GM18511 (cell line): ENCODE data around the gene CEP112.
"Not testable (repeated sequence)": the region's sequence is repeated elsewhere in the genome, so short reads cannot be mapped to it uniquely, and the experiment has no call there.

ENCODE experiments used
- ATAC-seq: cut with Tn5 transposase; IDR thresholded peaks from one replicate; pipeline ENCODE4 v1.9.1; 2021; ENCODE audit warnings: mild to moderate bottlenecking, moderate library complexity; ENCODE audit not compliant: unreplicated experiment

Gene CEP112

GRCh38 chr17:65745241-65745640 lies 446.7 kb downstream of the CEP112 start:
- ATAC-seq, result no peak

DNA sequence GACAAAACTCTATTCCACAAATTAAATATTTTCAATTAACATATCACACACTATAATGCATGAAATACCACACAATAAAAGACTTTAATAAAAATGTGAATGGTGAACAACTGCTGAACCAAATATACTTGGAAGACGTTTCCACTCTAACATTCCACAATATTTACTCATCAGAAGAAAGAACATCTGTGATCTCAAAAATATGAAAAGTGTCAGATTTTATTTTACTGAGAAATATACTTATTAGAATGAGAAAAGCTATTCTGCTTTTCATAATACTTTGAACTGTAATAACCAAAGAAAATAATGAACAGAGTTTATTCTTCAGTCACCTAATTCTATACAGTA lies 448.7 kb downstream of the CEP112 start:
- no peak for ATAC-seq

GRCh38 chr17:65742403-65743307 lies 449.3 kb downstream of the CEP112 start:
- ATAC-seq, result no peak

DNA sequence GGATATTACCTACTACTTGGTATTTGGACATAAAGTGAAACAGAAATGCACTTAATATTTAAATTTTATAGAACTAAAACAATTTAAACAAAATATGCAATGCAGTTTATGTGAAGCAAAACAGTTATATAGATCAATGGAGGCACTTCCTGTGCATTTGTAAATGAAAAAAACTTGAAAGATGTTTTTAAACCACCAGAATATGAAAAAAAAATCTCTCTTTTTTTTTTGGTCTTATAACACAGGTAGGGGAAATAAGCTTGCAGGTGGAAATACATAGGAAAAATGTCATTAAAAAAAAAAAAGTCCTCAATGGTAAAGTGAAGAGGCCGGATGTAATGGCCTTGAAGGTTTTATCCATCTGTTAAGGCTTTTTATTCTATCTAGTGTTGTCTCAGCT lies 450.2 kb downstream of the CEP112 start:
- no peak for ATAC-seq

GRCh38 chr17:65739034-65739433 lies 452.9 kb downstream of the CEP112 start:
- ATAC-seq, result no peak

GRCh38 chr17:65737451-65737850 lies 454.5 kb downstream of the CEP112 start:
- no peak for ATAC-seq

DNA sequence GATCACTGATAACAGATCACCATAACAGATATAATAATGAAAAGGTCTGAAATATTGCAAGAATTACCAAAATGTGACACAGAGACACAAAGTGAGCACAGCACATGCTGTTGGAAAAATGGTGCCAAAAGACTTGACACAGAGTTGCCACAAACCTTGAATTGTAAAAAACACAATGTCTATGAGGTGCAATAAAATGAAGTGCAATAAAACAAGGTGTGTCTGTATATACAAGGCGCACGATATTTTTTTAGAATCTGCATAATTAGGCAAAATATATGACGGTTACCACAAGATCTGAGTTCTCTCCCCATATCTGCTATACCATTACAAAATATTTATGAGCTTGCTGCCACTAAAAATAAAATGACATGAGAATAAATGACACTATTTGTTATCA lies 458.6 kb downstream of the CEP112 start:
- no peak for ATAC-seq

- ATAC-seq, result not testable (repeated sequence)
These were observed 459.3 kb downstream of the CEP112 start for GRCh38 chr17:65732667-65733066.

DNA sequence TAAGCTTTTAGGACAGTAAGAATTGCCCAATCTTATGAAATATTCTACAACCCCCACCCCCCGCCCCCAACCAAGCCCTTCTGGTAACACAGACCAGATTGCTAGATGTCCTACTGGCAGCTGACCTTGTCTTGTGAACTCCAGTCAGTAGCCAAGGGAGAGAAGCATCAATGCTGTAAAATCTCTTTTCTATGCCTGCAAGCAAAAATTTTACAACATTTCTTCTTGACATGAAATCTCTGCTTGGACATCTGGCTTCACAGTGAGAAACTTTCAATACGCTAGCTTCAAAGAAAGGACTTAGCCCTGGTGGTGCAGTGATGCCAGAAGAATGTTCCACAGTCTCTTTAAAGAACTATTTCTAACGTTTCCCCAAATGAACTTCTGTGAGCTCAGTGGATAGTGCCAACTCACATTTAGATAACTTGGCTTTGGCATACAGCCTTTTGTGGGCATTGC lies 461.2 kb downstream of the CEP112 start:
- no peak for ATAC-seq

- ATAC-seq, result no peak
These were observed 462.7 kb downstream of the CEP112 start for GRCh38 chr17:65729207-65729606.

DNA sequence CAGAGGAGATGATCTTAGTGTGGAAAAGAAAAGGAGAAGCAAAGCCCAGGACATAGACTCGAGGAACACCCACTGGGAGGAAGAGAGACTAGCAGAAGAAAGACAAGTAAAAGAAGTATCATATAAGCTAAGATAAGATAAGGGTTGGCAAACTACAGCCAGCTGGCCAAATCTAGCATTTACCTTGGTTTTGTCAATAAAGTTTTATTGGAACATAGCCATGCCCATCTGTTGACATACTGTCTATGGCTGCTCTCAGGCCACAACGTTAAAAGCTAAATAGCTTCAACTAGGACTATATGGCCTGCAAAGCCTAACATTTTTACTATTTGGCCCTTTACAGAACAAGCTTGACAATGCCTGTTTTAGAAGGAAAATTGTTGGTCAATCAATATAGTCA lies 464.1 kb downstream of the CEP112 start:
- no peak for ATAC-seq

DNA sequence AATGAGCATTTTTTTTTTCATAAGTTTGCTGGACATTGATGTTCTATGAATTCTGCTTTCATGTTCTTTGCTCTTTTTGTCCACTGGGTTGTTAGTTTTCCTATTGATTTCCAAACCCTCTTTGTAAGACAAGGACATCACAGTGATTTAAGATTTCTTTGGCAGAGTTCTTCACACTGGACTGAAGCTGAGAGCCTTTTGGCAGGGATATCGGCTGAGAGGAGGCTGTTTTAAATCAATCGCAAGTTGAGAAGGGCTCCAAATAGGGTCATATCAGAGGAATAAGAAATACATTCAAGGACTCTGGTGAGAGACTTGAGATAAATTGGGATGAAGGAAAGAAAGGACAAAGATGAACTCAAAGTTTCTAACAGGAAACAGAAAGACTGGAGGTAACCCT lies 464.7 kb downstream of the CEP112 start:
- no peak for ATAC-seq

GRCh38 chr17:65723431-65724151 lies 468.3 kb downstream of the CEP112 start:
- no peak for ATAC-seq

- ATAC-seq, result no peak
These were observed 473.3 kb downstream of the CEP112 start for GRCh38 chr17:65718601-65719000.

- no peak for ATAC-seq
These were observed 479.3 kb downstream of the CEP112 start for GRCh38 chr17:65712383-65713267.

DNA sequence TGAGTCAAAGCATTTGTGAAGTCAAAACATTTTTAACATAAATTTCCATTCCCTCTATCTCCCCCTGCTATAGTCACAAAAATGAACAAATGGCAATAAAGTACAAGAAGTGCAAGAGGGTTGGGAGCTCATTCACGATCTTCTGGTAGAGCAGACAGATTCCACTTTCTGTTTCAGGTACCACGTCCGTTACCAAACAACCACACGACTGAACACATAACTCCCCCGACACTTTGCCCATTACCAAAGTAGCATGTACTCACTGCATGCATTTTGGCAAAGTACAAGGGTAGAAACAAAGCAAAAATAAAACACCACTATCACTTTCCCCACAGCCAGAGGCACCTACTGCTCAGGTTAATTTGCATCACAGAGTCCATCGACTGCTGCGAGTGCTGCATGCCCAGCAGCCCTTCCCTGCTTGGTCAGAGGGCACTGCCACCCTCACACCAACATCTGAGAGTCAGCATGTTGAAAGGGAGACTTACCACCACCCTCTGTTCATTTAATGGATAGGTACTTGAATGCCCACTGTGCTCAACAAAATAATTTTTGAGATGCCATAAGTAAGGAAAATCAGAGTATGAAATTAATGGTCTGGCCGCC lies 480.2 kb downstream of the CEP112 start:
- ATAC-seq, result no peak

DNA sequence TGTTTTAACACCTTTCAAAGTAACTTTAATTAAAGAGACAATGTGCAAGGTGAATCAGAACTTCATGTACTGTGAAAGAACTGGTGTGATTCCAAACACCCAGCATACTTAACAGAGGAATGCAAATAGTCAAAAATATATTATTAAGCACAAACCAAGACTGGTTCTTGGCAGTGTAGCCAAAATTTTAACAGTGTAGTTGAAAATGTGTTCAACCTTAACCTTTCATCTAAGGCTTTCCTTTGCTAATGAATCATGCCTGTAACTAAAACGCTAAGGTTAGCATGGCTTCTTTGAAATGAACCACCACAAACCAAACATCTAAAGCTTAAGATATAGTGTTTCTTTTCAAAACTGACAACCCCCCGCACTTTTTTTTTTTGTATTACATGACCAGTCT lies 484.2 kb downstream of the CEP112 start:
- ATAC-seq, result no peak

- ATAC-seq, result no peak
These were observed 487.2 kb downstream of the CEP112 start for GRCh38 chr17:65704731-65705130.

DNA sequence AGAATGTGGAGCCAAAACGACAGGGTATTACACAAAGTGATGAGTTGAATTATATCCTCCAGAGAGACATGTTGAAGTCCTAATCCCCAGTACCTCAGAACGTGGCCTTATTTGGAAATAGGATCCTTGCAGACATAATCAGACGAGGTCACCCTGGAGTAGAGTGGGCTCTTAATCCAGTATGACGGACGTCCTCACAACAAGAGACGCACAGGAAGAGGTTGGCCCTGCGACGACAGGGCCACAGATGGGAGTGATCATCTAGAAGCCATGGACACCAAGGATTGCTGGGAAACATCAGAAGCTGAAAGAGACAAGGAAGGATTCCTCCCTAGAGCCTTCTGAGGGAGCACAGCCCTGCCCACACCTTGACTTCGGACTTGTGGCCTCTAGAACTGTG lies 488.0 kb downstream of the CEP112 start:
- no peak for ATAC-seq

DNA sequence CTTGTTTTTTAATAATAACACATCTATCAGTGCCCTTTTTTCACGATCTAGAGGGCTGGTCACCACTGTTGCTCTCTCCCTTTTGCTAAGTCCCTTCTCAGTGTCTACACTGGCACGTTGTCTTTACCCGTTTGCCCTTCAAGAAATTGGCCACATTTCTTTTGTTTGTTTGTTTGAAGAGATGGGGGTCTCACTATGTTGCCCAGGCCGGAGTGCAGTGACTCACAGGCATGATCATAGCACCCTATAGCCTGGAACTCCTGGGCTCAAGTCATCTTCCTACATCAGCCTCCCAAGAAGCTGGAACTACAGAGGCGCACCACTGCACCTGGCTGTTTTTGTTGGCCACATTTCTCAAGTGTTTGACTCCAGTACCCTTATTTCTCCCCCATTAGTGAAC lies 492.5 kb downstream of the CEP112 start:
- ATAC-seq, result no peak
